Keratinocyte (primary cell): ENCODE measurements around the gene RBL1.
"Not testable (repeated sequence)": the region's sequence is repeated elsewhere in the genome, so short reads cannot be mapped to it uniquely, and the experiment has no call there.

ENCODE experiments used
- CTCF ChIP-seq, 3 experiments: IDR thresholded peaks in 1 of 3; conservative IDR thresholded peaks in 1 of 3; optimal IDR thresholded peaks in 1 of 3; 2 replicates in 2 of 3; 3 replicates in 1 of 3; pipeline versions ENCODE3 to v1.5.1; 2011; ENCODE audit warnings: low read length in 3 of 3, mild to moderate bottlenecking in 3 of 3, moderate library complexity in 2 of 3, control low read depth in 1 of 3, inconsistent platforms in 1 of 3; ENCODE audit not compliant: insufficient read depth in 2 of 3; ENCODE audit errors: extremely low read depth in 1 of 3
- EZH2 ChIP-seq: IDR thresholded peaks from one replicate; pipeline ENCODE4 v1.6.1; 2012; ENCODE audit warnings: inconsistent platforms, mild to moderate bottlenecking, low read length, moderate library complexity

- not testable (repeated sequence) for TF ChIP-seq CTCF (optimal IDR thresholded peaks at IDR 0.05 in 1 of 3, IDR thresholded peaks at IDR 0.05 in 1 of 3, conservative IDR thresholded peaks at IDR 0.05 in 1 of 3; ENCODE audit: extremely low read depth in 1 of 3, insufficient read depth in 2 of 3, low read length in 3 of 3); EZH2
These were observed 133.3 kb downstream of the RBL1 start for GRCh38 chr20:36962354-36962941.
